ENCODE results near the gene VMP1. TPM values are rescaled to one million over a fixed set of nuclear protein-coding genes. Genes with fewer than 3 reads are reported as not detected.

VMP1 gene
- total RNA-seq, 1 experiment from 2014 or later, result 281 TPM

- TF ChIP-seq REST (IDR thresholded peaks at IDR 0.05; ENCODE audit: insufficient read depth in 1 of 2, low read depth in 2 of 2, low read length in 1 of 2), result no peak
- no peak for TF ChIP-seq SIN3A (IDR thresholded peaks at IDR 0.05; ENCODE audit: borderline replicate concordance, insufficient read depth, low read depth, low read length)
- TF ChIP-seq POLR2AphosphoS5 (IDR thresholded peaks at IDR 0.05; ENCODE audit: low read depth, low read length), result no peak
- TF ChIP-seq CTCF (IDR thresholded peaks at IDR 0.05), result no peak
- TF ChIP-seq TCF7L2 (IDR thresholded peaks at IDR 0.05; ENCODE audit: low read depth, low read length), result no peak
- ATAC-seq, result no peak
- Histone ChIP-seq H3K36me3 (ENCODE audit: control insufficient read depth, insufficient read depth, low read length) (peaks cover 16% of the 10 kb centered on the region; the same call in 1 of the 2 replicates), H3K4me3 (ENCODE audit: low read depth in 2 of 2, low read length in 2 of 2) (no peak overlapping the region), H3K9me3 (ENCODE audit: control insufficient read depth, insufficient read depth, low read depth, low read length) (peaks cover 3% of the 10 kb centered on the region; the same call in 1 of the 2 replicates), H3K4me1 (ENCODE audit: control insufficient read depth, insufficient read depth, low read length) (peaks cover 25% of the 10 kb centered on the region), H3K27me3 (ENCODE audit: control insufficient read depth, insufficient read depth, low read length) (no peaks in the 10 kb centered on the region), H3K27ac (ENCODE audit: low read length) (peak overlapping the region; percentile 49)
- no TSS peak for BruUV-seq (replicated peaks)
- in situ Hi-C loops (cut with HindIII; ENCODE audit: low pct_unique_long_range_greater_than_20kb, low sequenced_read_pairs) (no loop called here), intact Hi-C loops (cut with micrococcal nuclease; ENCODE audit: unreplicated experiment) (no loop called here)
- CTCF ChIA-PET, result interaction anchor here (1.1 kb wide), 1 partner anchor 110 kb away, joined by 3 read pairs; no protein-coding TSS in a partner anchor
- DNase-seq (ENCODE audit: low read depth, low spot score), result no peak
- POLR2A ChIA-PET, result interaction anchor here (0.5 to 1.1 kb wide), 2 partner anchors 37 to 94 kb away, joined by 4 to 5 read pairs; no protein-coding TSS in a partner anchor
These were observed 41.1 kb downstream of the VMP1 start for GRCh38 chr17:59748591-59748990.

GRCh38 chr17:59751955-59752413, 44.5 kb downstream of the VMP1 start:
- Histone ChIP-seq H3K9me3 (ENCODE audit: control insufficient read depth, insufficient read depth, low read depth, low read length) (no peaks in the 10 kb centered on the region), H3K36me3 (ENCODE audit: control insufficient read depth, insufficient read depth, low read length) (peaks cover 12% of the 10 kb centered on the region; the same call in 1 of the 2 replicates), H3K27ac (ENCODE audit: low read length) (peak overlapping the region; percentile 100), H3K4me3 (ENCODE audit: low read depth in 2 of 2, low read length in 2 of 2) (no peak overlapping the region), H3K27me3 (ENCODE audit: control insufficient read depth, insufficient read depth, low read length) (no peaks in the 10 kb centered on the region), H3K4me1 (ENCODE audit: control insufficient read depth, insufficient read depth, low read length) (peaks cover 54% of the 10 kb centered on the region)
- CTCF ChIA-PET, result interaction anchor here (0.6 kb wide), 2 partner anchors 34 to 171 kb away, joined by 4 to 7 read pairs; no protein-coding TSS in a partner anchor
- no TSS peak for BruUV-seq (replicated peaks)
- TF ChIP-seq CTCF (IDR thresholded peaks at IDR 0.05) (no peak), POLR2AphosphoS5 (IDR thresholded peaks at IDR 0.05; ENCODE audit: low read depth, low read length) (no peak), SIN3A (IDR thresholded peaks at IDR 0.05; ENCODE audit: borderline replicate concordance, insufficient read depth, low read depth, low read length) (no peak), TCF7L2 (IDR thresholded peaks at IDR 0.05; ENCODE audit: low read depth, low read length) (no peak), REST (IDR thresholded peaks at IDR 0.05; ENCODE audit: insufficient read depth in 1 of 2, low read depth in 2 of 2, low read length in 1 of 2) (no peak)
- ATAC-seq (no peak), DNase-seq (ENCODE audit: low read depth, low spot score) (no peak)
- POLR2A ChIA-PET, result interaction anchor here (0.6 to 4.4 kb wide), 3 partner anchors 80 to 90 kb away, joined by 3 to 77 read pairs (median 7); no protein-coding TSS in a partner anchor
- intact Hi-C loops (cut with micrococcal nuclease; ENCODE audit: unreplicated experiment), result loop anchor here (5.0 kb wide), 1 partner anchor 95 kb away; no protein-coding TSS in a partner anchor
- in situ Hi-C loops (cut with HindIII; ENCODE audit: low pct_unique_long_range_greater_than_20kb, low sequenced_read_pairs), result no loop called here
